Adrenal gland (tissue), 5 donors: ENCODE results near the gene SMTNL2.

ENCODE experiments used
- CTCF ChIP-seq, 6 experiments: fragments of 450-650 bp in 4 of 6; fragments of 200-600 bp in 2 of 6; sonication (generic) in 1 of 6; IDR thresholded peaks; 1 replicate in 5 of 6; 2 replicates in 1 of 6; pipeline versions ENCODE4 v1.5.1 to v1.8.0; 2016 to 2021; ENCODE audit warnings: antibody characterized with exemption in 6 of 6, mild to moderate bottlenecking in 2 of 6, moderate library complexity in 1 of 6
- POLR2A ChIP-seq, 2 donors: fragments of 450-650 bp; IDR thresholded peaks; one replicate each; pipeline ENCODE4 v1.6.1; 2017; ENCODE audit warnings: antibody characterized with exemption in 2 of 2, mild to moderate bottlenecking in 2 of 2, moderate library complexity in 1 of 2
- donor health status: DM: no; HTN: no; CAD: no.

DNA sequence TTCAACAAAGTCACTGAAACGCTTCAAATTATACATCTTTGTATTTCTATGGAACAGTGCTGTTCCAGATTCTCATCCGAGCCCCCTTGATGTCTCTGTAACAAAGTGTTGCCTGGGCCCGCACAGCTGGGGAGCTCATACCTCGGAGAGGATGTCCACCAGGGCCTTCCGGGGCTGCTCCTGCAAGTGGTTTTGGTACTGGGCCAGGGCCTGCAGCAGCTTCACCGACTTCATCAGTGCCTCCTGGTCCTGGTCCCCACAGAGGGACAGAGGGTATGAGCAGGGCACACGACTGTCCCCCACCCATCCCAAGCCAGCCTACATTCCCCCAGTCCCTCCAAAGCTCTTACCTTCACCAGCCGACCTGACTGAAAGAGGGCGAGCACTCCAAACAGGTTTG, 30.7 kb upstream of the SMTNL2 start:
- TF ChIP-seq CTCF (IDR thresholded peaks at IDR 0.05) (no peak), POLR2A (IDR thresholded peaks at IDR 0.05) (no peak)
